HG03460 (cell line): Measurements from ENCODE around the gene NKX2-8.
"Not testable (repeated sequence)": the region's sequence is repeated elsewhere in the genome, so short reads cannot be mapped to it uniquely, and the experiment has no call there.

ENCODE experiments used
- ATAC-seq: cut with Tn5 transposase; IDR thresholded peaks from one replicate; pipeline ENCODE4 v1.9.1; 2021; ENCODE audit not compliant: unreplicated experiment

Gene NKX2-8

GRCh38 chr14:36580141-36580855 lies 2.1 kb downstream of the NKX2-8 start:
- ATAC-seq = no peak

DNA sequence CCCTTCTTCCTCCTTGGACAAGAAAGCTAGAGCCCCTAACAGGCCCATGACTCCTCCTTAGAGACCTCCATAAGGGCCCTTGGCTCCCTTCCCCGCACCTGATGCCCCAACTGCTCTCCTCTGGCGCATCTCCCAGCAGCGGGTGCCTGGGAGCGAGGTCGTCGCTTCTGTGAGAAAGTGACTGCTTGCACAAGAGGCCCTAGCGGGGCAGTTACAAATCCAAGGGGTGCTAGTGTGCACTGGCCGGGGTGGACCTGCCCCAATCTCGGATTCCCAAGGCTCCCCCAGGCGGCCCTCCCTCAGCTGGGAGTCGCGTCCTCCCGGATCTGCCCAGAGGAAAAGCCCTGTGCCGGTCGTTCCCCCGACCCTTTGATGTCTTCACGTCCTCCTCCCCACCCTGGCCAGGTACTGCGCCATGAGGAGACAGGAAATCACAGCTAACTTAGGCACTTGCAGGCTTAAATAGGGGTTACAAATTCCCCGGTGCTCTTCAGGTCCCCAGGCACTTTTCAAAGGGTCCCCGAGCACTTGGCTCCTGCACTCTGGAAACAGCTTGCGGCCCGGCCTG lies 2.8 kb downstream of the NKX2-8 start:
- no peak for ATAC-seq

DNA sequence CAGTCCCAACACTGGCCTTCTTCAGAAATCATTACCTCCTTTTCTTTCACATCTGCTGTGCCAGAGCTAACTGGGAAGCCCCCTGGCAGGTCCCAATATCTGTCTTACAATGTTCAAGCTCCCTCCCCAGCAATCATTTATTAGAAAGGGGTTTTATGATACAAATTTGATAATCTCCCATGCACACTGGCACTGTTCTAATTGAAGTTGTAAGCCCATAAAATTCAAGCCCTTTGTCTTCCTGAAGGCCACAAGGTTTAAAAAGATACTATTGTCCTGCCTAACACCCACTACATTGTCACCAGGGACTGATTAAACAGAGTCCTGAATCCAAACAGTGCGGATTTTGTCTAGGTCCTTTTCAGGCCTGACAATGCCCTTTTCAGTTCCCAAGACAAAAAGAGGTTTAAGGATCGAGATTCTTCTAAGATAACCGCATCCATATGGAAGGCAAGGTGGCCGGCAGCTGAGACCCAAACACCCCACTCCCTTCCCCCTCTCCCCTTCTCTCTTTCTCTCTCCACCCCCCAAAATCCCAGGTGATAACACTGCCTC lies 3.3 kb downstream of the NKX2-8 start:
- no peak for ATAC-seq

- ATAC-seq = no peak
Measured at GRCh38 chr14:36570065-36570464, 12.3 kb downstream of the NKX2-8 start.

- ATAC-seq = no peak
Measured at GRCh38 chr14:36556811-36557433, 25.5 kb downstream of the NKX2-8 start.

DNA sequence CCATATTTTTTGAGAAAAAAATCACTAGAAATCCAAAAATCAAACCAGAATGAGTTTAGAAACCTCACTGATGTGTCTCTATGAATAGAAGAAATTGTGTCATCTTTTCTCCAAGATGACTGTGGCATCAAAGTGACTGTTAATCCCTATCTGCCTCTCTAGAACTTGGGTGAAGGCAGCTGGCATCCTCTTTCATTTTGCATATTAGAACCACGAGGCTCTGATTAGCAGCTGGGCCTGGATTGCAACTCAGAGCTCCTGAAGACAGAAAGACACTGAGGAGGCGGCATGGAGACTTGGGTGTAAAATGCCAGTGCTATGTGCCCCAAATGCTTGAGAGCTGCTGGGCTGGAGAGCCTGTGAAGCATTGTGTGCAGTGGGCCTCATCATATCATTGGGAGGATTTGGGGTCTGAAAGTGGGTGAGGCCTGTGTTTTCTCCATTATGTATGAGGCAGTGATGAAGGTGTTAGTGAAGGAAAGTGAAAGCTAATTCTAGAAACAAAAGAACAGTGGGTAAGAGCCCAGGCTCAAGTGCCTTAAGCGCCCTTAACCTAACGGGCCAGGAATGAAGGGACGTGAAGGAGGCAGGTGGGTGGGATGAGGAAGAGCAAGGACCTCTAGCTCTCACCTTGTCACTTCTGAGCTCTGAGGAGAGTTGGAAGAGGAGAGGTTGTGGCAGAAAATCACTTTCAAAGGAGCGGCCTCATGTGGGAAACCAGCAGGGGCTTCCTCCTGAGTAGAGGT lies 26.2 kb downstream of the NKX2-8 start:
- ATAC-seq = no peak

GRCh38 chr14:36553656-36554260 lies 28.7 kb downstream of the NKX2-8 start:
- ATAC-seq = peak; percentile 59

DNA sequence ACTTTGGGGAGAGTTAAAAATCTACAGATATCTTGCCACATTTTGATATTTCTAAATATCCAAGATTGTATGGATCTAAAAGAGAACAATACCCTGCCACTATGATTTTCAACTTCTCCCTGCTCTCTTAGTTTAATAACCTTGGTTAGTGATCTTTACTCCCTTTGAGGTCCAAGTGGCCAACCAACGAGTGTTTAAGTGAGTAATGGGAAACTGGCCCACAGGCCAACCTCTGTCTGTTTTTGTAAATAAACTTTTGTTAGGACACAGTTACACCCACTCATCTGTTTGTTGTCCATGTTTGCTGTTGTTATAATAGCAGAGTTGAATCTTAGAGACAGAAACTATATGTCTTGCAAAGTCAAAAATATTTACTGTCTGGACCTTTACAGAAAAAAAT lies 31.5 kb downstream of the NKX2-8 start:
- no peak for ATAC-seq

GRCh38 chr14:36544280-36544679 lies 38.1 kb downstream of the NKX2-8 start:
- ATAC-seq = not testable (repeated sequence)

- ATAC-seq = no peak
Measured at GRCh38 chr14:36538051-36538450, 44.4 kb downstream of the NKX2-8 start.
